ENCODE data around the gene HSD17B2.

The HSD17B2 gene

DNA sequence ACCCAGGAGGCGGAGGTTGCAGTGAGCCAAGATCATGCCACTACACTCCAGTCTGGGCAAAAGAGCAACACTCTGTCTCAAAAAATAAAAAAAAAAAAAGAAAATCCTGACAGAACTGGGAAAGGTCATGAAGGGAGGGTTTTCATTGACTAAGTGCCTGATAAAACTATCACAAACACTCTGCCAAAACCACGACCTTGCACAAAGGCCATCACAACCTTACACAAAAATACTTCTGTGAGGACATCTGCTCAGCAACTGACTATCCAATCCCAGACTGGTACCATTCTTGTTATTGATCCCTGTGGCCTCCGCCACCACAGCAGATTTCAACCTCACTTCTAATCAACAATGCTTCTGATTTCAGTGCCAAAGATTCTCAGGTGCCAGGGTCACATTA lies 94.8 kb downstream of the HSD17B2 start:
- H3K4me2 ChIP-seq (ENCODE audit: low read depth, low read length), result no peak overlapping the region
- DNase-seq, result no peak
- H3K9me3 ChIP-seq (replicated peaks; ENCODE audit: insufficient read depth, low read length), result no peaks in the 10 kb centered on the region
- H3F3A ChIP-seq (ENCODE audit: insufficient read depth, low read length), result no peaks in the 10 kb centered on the region
- TF ChIP-seq EZH2phosphoT487 (IDR thresholded peaks at IDR 0.05; ENCODE audit: low read length), result no peak
- no peak for TF ChIP-seq CTCF (IDR thresholded peaks at IDR 0.05; ENCODE audit: low read length)
- no peak for TF ChIP-seq EZH2 (optimal IDR thresholded peaks at IDR 0.05; ENCODE audit: low read depth, low read length)
- H3K4me3 ChIP-seq (ENCODE audit: low read length), result no peak overlapping the region
- no peaks in the 10 kb centered on the region for H3K9me2 ChIP-seq (replicated peaks; ENCODE audit: insufficient read depth, low read length)
- H2AFZ ChIP-seq (ENCODE audit: low read length), result no peak overlapping the region
- H3K27ac ChIP-seq (ENCODE audit: low read length), result no peak overlapping the region
- H3K36me3 ChIP-seq (replicated peaks; ENCODE audit: insufficient read depth, low read length), result no peaks in the 10 kb centered on the region
- H3K4me1 ChIP-seq (ENCODE audit: low read length), result peaks cover 5% of the 10 kb centered on the region; the same call in 1 of the 2 replicates
- no peak overlapping the region for H3K9ac ChIP-seq (ENCODE audit: low read length)
- H3K79me2 ChIP-seq (ENCODE audit: low read length), result no peaks in the 10 kb centered on the region
- H3K27me3 ChIP-seq (replicated peaks; ENCODE audit: insufficient read depth, low read length), result no peaks in the 10 kb centered on the region
- no peaks in the 10 kb centered on the region for H4K20me1 ChIP-seq (ENCODE audit: insufficient read depth, low read length)

- no peaks in the 10 kb centered on the region for H3K9me2 ChIP-seq (replicated peaks; ENCODE audit: insufficient read depth, low read length)
- H3K9me3 ChIP-seq (replicated peaks; ENCODE audit: insufficient read depth, low read length), result no peaks in the 10 kb centered on the region
- H3K79me2 ChIP-seq (ENCODE audit: low read length), result no peaks in the 10 kb centered on the region
- H3K4me2 ChIP-seq (ENCODE audit: low read depth, low read length), result no peak overlapping the region
- H2AFZ ChIP-seq (ENCODE audit: low read length), result no peak overlapping the region
- no peak for TF ChIP-seq EZH2 (optimal IDR thresholded peaks at IDR 0.05; ENCODE audit: low read depth, low read length)
- no peak for TF ChIP-seq CTCF (IDR thresholded peaks at IDR 0.05; ENCODE audit: low read length)
- no peak for TF ChIP-seq EZH2phosphoT487 (IDR thresholded peaks at IDR 0.05; ENCODE audit: low read length)
- no peak overlapping the region for H3K9ac ChIP-seq (ENCODE audit: low read length)
- H4K20me1 ChIP-seq (ENCODE audit: insufficient read depth, low read length), result no peaks in the 10 kb centered on the region
- H3K4me1 ChIP-seq (ENCODE audit: low read length), result peaks cover 5% of the 10 kb centered on the region; the same call in 1 of the 2 replicates
- no peaks in the 10 kb centered on the region for H3F3A ChIP-seq (ENCODE audit: insufficient read depth, low read length)
- H3K27me3 ChIP-seq (replicated peaks; ENCODE audit: insufficient read depth, low read length), result no peaks in the 10 kb centered on the region
- no peak for DNase-seq
- H3K36me3 ChIP-seq (replicated peaks; ENCODE audit: insufficient read depth, low read length), result no peaks in the 10 kb centered on the region
- H3K27ac ChIP-seq (ENCODE audit: low read length), result no peak overlapping the region
- H3K4me3 ChIP-seq (ENCODE audit: low read length), result no peak overlapping the region
Observed at GRCh38 chr16:82133798-82134197, 98.7 kb downstream of the HSD17B2 start.

GRCh38 chr16:82134846-82135245 lies 99.8 kb downstream of the HSD17B2 start:
- Histone ChIP-seq H3F3A (ENCODE audit: insufficient read depth, low read length) (no peaks in the 10 kb centered on the region), H4K20me1 (ENCODE audit: insufficient read depth, low read length) (no peaks in the 10 kb centered on the region), H3K4me2 (ENCODE audit: low read depth, low read length) (no peak overlapping the region), H3K27ac (ENCODE audit: low read length) (no peak overlapping the region), H3K4me1 (ENCODE audit: low read length) (peaks cover 5% of the 10 kb centered on the region; the same call in 1 of the 2 replicates), H3K36me3 (replicated peaks; ENCODE audit: insufficient read depth, low read length) (no peaks in the 10 kb centered on the region), H3K79me2 (ENCODE audit: low read length) (no peaks in the 10 kb centered on the region), H3K9me2 (replicated peaks; ENCODE audit: insufficient read depth, low read length) (no peaks in the 10 kb centered on the region), H3K9ac (ENCODE audit: low read length) (no peak overlapping the region), H2AFZ (ENCODE audit: low read length) (no peak overlapping the region), H3K9me3 (replicated peaks; ENCODE audit: insufficient read depth, low read length) (no peaks in the 10 kb centered on the region), H3K27me3 (replicated peaks; ENCODE audit: insufficient read depth, low read length) (no peaks in the 10 kb centered on the region), H3K4me3 (ENCODE audit: low read length) (no peak overlapping the region)
- DNase-seq, result no peak
- TF ChIP-seq CTCF (IDR thresholded peaks at IDR 0.05; ENCODE audit: low read length) (no peak), EZH2phosphoT487 (IDR thresholded peaks at IDR 0.05; ENCODE audit: low read length) (no peak), EZH2 (optimal IDR thresholded peaks at IDR 0.05; ENCODE audit: low read depth, low read length) (no peak)

Data from MM.1S (cell line).